SH-SY5Y (cell line): Measurements from ENCODE around the gene C7orf57.

Experiments used
- GATA2 ChIP-seq: IDR thresholded peaks from 2 replicates; pipeline ENCODE4 v1.6.1; 2011; ENCODE audit warnings: mild to moderate bottlenecking, low read depth, low read length
- GATA3 ChIP-seq: IDR thresholded peaks from 2 replicates; pipeline ENCODE4 v1.6.1; 2011; ENCODE audit warnings: low read depth, mild to moderate bottlenecking, low read length, moderate library complexity

- TF ChIP-seq GATA3 (no peak), GATA2 (0 out of 2 replicates have a peak, but pooled peaks have one; percentile 20)
Observed at GRCh38 chr7:48067475-48067874, 32.1 kb downstream of the C7orf57 start.
